C1 segment of cervical spinal cord (tissue), 14 donors: ENCODE results near the gene CPNE5.
A peak's percentile ranks its signal among the peaks of the same experiment; 100 is the strongest.

ENCODE experiments used
- DNase-seq, 14 donors: peaks; one replicate each; lab custom pipeline; 2025; lab: John Stamatoyannopoulos, UW

The CPNE5 gene

GRCh38 chr6:36793913-36794712 lies 45.1 kb downstream of the CPNE5 start:
- peak in 11 of 14 donors; percentile 13 to 85 (median 54) for DNase-seq

- DNase-seq, result no peak
Observed at GRCh38 chr6:36793296-36793912, 45.8 kb downstream of the CPNE5 start.

- DNase-seq, result no peak
Observed at GRCh38 chr6:36791521-36792135, 47.6 kb downstream of the CPNE5 start.

GRCh38 chr6:36791085-36791484 lies 48.2 kb downstream of the CPNE5 start:
- no peak for DNase-seq

- peak in 1 of 14 donors; percentile 34 for DNase-seq
Observed at GRCh38 chr6:36788768-36789167, 50.5 kb downstream of the CPNE5 start.

- no peak for DNase-seq
Observed at GRCh38 chr6:36788186-36788585, 51.1 kb downstream of the CPNE5 start.

GRCh38 chr6:36787210-36787609 lies 52.0 kb downstream of the CPNE5 start:
- DNase-seq, result no peak

GRCh38 chr6:36786055-36786675 lies 53.1 kb downstream of the CPNE5 start:
- no peak for DNase-seq

- DNase-seq, result no peak
Observed at GRCh38 chr6:36784376-36784636, 54.9 kb downstream of the CPNE5 start.

- DNase-seq, result no peak
Observed at GRCh38 chr6:36783603-36784375, 55.5 kb downstream of the CPNE5 start.

GRCh38 chr6:36781669-36782068 lies 57.6 kb downstream of the CPNE5 start:
- no peak for DNase-seq

- DNase-seq, result no peak
Observed at GRCh38 chr6:36780442-36781177, 58.6 kb downstream of the CPNE5 start.

GRCh38 chr6:36779227-36779626 lies 60.0 kb downstream of the CPNE5 start:
- no peak for DNase-seq

GRCh38 chr6:36777801-36778200 lies 61.4 kb downstream of the CPNE5 start:
- DNase-seq, result no peak

- no peak for DNase-seq
Observed at GRCh38 chr6:36776167-36776566, 63.1 kb downstream of the CPNE5 start.

- DNase-seq, result peak in 1 of 14 donors; percentile 15
Observed at GRCh38 chr6:36774331-36774730, 64.9 kb downstream of the CPNE5 start.

GRCh38 chr6:36772397-36772796 lies 66.8 kb downstream of the CPNE5 start:
- DNase-seq, result no peak

- DNase-seq, result no peak
Observed at GRCh38 chr6:36771145-36771544, 68.1 kb downstream of the CPNE5 start.

- no peak for DNase-seq
Observed at GRCh38 chr6:36769676-36770499, 69.4 kb downstream of the CPNE5 start.

GRCh38 chr6:36769183-36769675 lies 70.0 kb downstream of the CPNE5 start:
- peak in 2 of 14 donors; percentile 22 to 40 for DNase-seq
